GM18526 (cell line): Measurements from ENCODE around the gene LRRC74B.

ENCODE experiments used
- POLR2A ChIP-seq: IDR thresholded peaks from 3 replicates; pipeline ENCODE4 v1.6.1; 2011; ENCODE audit not compliant: insufficient read length; ENCODE audit errors: extremely low read depth

Gene LRRC74B

GRCh38 chr22:21078916-21079315 lies 33.2 kb downstream of the LRRC74B start:
- no peak for TF ChIP-seq POLR2A

DNA sequence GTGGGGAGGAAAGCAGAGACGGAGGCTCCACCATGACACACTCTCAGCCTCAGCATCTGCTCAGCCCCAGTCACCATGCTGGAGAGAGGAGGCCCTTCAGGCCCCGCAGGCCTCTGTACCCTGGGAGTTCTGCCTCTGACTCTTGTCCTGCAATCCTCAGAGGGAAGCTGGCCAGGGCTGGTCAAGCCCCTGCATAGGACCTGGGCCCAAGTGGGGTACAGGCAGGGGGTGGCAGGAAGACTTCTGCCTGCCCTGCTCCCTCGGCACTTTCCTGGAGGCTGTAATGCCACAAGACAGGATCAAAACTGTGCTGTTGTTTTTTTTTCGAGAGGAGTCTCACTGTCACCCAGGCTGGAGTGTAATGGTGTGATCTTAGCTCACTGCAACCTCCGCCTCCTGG lies 33.7 kb downstream of the LRRC74B start:
- TF ChIP-seq POLR2A = no peak

GRCh38 chr22:21080435-21081137 lies 34.8 kb downstream of the LRRC74B start:
- TF ChIP-seq POLR2A = no peak

- no peak for TF ChIP-seq POLR2A
Observed at GRCh38 chr22:21082248-21082647, 36.5 kb downstream of the LRRC74B start.

GRCh38 chr22:21087119-21087518 lies 41.4 kb downstream of the LRRC74B start:
- no peak for TF ChIP-seq POLR2A

DNA sequence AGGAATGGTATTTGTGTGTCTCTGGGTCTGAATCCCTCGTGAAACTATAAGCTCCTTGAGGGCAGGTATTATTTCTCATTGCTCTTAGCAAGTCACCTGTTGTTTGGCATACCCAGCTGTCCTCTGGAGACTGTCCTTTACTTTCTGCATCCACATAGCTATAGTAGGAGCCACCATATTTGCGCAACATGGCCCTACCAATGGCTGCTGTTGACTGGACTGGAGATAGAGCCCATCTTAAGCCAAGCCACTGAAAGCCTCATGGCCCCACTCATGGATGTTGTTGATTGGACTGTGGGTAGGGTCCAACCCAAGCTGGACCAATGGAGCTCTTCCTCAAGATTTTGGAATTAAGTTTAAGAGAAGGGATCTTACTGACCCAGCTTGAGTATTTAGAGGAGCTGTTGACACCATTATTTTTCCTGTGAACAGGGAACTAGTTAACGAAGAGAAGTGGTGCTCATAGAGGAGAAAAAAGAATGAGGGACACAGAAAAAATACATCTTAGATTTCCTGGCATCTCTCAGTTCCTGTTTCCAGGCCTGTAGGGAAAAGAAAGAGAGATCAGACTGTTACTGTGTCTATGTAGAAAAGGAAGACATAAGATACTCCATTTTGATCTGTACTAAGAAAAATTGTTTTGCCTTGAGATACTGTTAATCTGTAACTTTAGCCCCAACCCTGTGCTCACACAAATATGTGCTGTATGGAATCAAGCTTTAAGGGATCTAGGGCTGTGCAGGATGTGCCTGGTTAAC lies 47.2 kb downstream of the LRRC74B start:
- no peak for TF ChIP-seq POLR2A

GRCh38 chr22:21094911-21095772 lies 49.4 kb downstream of the LRRC74B start:
- TF ChIP-seq POLR2A = no peak

- no peak for TF ChIP-seq POLR2A
Observed at GRCh38 chr22:21095773-21096107, 50.0 kb downstream of the LRRC74B start.

DNA sequence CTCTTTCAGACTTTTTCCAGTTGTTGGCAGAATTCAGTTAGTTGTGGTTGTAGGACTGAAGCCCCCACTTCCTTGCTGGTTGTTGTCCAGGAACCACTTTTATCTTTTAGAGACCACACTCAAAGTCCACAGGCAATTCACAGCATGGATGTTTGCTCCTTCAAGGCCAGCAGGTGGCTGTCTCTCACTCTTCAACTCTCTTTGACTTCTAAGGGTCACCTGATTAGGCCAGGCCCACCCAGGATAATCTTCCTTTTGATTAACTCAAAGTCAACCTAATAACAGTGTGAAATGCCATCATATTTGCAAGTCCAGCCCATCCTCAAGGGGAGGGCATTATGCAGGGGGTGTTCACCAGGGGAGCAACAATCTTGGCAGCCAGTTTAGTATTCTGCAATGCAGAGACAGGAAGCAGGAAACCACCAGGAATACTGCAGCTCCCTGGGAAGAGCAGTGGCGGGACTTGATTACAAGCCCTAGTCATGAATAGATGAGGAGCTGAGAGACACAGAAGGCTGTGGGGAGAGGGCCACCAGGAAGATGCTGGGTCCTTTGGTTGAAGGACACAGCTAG lies 52.4 kb downstream of the LRRC74B start:
- TF ChIP-seq POLR2A = no peak

DNA sequence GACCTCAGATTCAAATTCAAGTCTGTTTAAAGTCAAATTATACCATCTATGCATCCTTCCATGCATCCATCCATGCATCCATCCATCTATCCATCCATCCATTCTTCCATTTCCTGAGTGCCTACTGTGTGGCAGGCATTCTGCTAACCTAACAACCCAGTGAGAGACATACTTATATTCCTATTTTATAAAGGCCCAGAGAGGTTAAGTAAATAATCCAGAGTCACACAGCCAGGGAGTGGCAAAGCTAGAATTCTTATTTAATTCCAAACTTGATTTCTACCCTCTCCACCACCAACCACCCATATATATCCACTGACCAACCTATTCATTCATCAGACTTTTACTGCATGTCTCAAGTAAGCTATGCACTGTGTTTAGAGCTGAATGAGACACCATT lies 53.8 kb downstream of the LRRC74B start:
- no peak for TF ChIP-seq POLR2A

DNA sequence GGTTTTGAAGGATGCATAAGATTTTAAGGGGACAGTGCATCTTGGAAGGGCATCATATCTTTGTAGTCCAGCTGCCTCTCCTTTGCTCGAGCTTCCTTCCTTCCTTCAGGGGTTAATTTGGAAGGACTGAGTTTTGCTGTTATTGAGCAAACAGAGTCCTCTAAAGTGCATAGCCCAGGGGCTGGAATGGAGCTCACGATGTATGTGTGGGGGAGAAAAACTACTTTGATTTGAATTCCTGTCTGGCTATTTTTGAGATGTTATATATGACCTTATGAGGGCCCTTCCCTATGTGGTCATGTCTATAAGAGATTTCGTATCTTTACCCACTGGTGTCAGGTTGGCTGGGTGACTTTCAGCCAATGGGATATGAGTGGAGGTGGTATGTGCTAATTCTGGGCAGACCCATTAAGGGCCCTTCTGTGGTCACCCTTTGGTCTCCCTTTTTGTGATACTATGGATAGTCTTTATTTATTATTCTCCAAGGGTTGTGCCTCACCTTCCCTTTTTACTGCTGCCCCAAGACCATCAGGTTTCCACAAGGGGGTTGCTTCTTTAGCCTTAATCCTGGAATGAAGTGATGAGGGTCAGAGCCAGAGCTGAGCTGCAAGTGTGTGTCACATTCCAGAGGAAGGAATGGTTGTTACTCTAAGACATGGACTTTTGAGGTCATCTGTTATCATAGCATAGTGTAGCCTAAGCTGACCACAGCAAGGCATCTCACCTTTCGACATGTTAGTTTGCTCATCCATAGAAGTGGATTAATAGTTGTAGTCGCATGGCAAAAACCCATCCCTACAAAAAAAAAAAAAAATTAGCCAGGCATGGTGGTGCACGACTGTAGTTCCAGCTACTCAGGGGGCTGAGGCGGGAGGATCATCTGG lies 54.6 kb downstream of the LRRC74B start:
- TF ChIP-seq POLR2A = no peak

- TF ChIP-seq POLR2A = no peak
Observed at GRCh38 chr22:21101877-21102638, 56.3 kb downstream of the LRRC74B start.

- no peak for TF ChIP-seq POLR2A
Observed at GRCh38 chr22:21102659-21103267, 57.0 kb downstream of the LRRC74B start.
